H9 (cell line): Measurements from ENCODE around the gene NT5C3A. TPM values are rescaled to one million over a fixed set of nuclear protein-coding genes. Genes with fewer than 3 reads are reported as not detected.

ENCODE experiments used
- DNase-seq: peaks from one replicate; pipeline ENCODE4 v3.0.0-alpha.2; 2017
- H2AFZ ChIP-seq: one replicate; pipeline ENCODE4 v1.6.1; 2013; ENCODE audit warnings: mild to moderate bottlenecking, low read length, control low read depth, moderate library complexity
- H2AK5ac ChIP-seq: 2 replicates; pipeline ENCODE4 v1.6.1; 2013; ENCODE audit warnings: low read length, control low read depth, mixed read lengths; ENCODE audit not compliant: insufficient read length
- H2BK120ac ChIP-seq: one replicate; pipeline ENCODE4 v1.6.1; 2013; ENCODE audit warnings: low read depth, mild to moderate bottlenecking, low read length, control low read depth, inconsistent platforms; ENCODE audit not compliant: poor library complexity, severe bottlenecking
- H2BK12ac ChIP-seq: 2 replicates; pipeline ENCODE4 v1.6.1; 2013; ENCODE audit warnings: low read length, control low read depth, mixed read lengths, low read depth; ENCODE audit not compliant: insufficient read length
- H2BK15ac ChIP-seq: 2 replicates; pipeline ENCODE4 v1.6.1; 2013; ENCODE audit warnings: low read depth, low read length, control low read depth
- H2BK20ac ChIP-seq: one replicate; pipeline ENCODE4 v1.6.1; 2013; ENCODE audit warnings: low read depth, mild to moderate bottlenecking, low read length, control low read depth, inconsistent platforms; ENCODE audit not compliant: poor library complexity, severe bottlenecking
- H2BK5ac ChIP-seq: 2 replicates; pipeline ENCODE4 v1.6.1; 2013; ENCODE audit warnings: low read length, control low read depth, mixed read lengths; ENCODE audit not compliant: insufficient read length
- H3K14ac ChIP-seq: 2 replicates; pipeline ENCODE4 v1.6.1; 2013; ENCODE audit warnings: low read length, control low read depth; ENCODE audit not compliant: insufficient read depth
- H3K18ac ChIP-seq: 2 replicates; pipeline ENCODE4 v1.6.1; 2013; ENCODE audit warnings: low read depth, mild to moderate bottlenecking, mixed read lengths, low read length, control low read depth; ENCODE audit not compliant: insufficient read length
- H3K23ac ChIP-seq: 2 replicates; pipeline ENCODE4 v1.6.1; 2013; ENCODE audit warnings: low read length, control low read depth, mixed read lengths, low read depth; ENCODE audit not compliant: insufficient read length
- H3K23me2 ChIP-seq: 2 replicates; pipeline ENCODE4 v1.6.1; 2013; ENCODE audit warnings: low read depth, mild to moderate bottlenecking, mixed read lengths, low read length, control low read depth; ENCODE audit not compliant: insufficient read length, poor library complexity, severe bottlenecking
- H3K27ac ChIP-seq: 2 replicates; pipeline ENCODE4 v1.5.1; 2013; ENCODE audit warnings: low read length, control low read depth, mixed read lengths, low read depth; ENCODE audit not compliant: insufficient read length
- H3K27me3 ChIP-seq: 2 replicates; pipeline ENCODE4 v1.6.1; 2013; ENCODE audit warnings: low read length, control low read depth, inconsistent platforms; ENCODE audit not compliant: insufficient read depth
- H3K4ac ChIP-seq: 2 replicates; pipeline ENCODE4 v1.6.1; 2013; ENCODE audit warnings: low read depth, mild to moderate bottlenecking, control low read depth, inconsistent platforms, low read length, moderate library complexity
- H3K4me1 ChIP-seq: 2 replicates; pipeline ENCODE4 v1.6.1; 2013; ENCODE audit warnings: low read length, control low read depth, inconsistent platforms; ENCODE audit not compliant: insufficient read depth
- H3K4me2 ChIP-seq: 2 replicates; pipeline ENCODE4 v1.6.1; 2013; ENCODE audit warnings: low read length, control low read depth, mixed read lengths; ENCODE audit not compliant: insufficient read length, insufficient read depth
- H3K56ac ChIP-seq: 2 replicates; pipeline ENCODE4 v1.6.1; 2013; ENCODE audit warnings: low read depth, mild to moderate bottlenecking, mixed read lengths, low read length, control low read depth; ENCODE audit not compliant: insufficient read length
- H3K79me1 ChIP-seq: 2 replicates; pipeline ENCODE4 v1.6.1; 2013; ENCODE audit warnings: low read depth, mild to moderate bottlenecking, moderate library complexity, low read length, control low read depth, inconsistent platforms; ENCODE audit not compliant: insufficient read depth, poor library complexity, severe bottlenecking
- H3K79me2 ChIP-seq: 2 replicates; pipeline ENCODE4 v1.6.1; 2013; ENCODE audit warnings: low read length, control low read depth, inconsistent platforms; ENCODE audit not compliant: insufficient read depth
- H3K9ac ChIP-seq: 2 replicates; pipeline ENCODE4 v1.6.1; 2013; ENCODE audit warnings: low read length, control low read depth, mixed read lengths; ENCODE audit not compliant: insufficient read length; ENCODE audit errors: extremely low read depth
- H3K9me3 ChIP-seq: one replicate; pipeline ENCODE4 v1.6.1; 2013; ENCODE audit warnings: low read depth, low read length, inconsistent platforms; ENCODE audit not compliant: control insufficient read depth
- H3T11ph ChIP-seq: one replicate; pipeline ENCODE4 v1.6.1; 2013; ENCODE audit warnings: mild to moderate bottlenecking, low read length, control low read depth, inconsistent platforms
- H4K20me1 ChIP-seq: one replicate; pipeline ENCODE4 v1.6.1; 2013; ENCODE audit not compliant: control insufficient read depth, insufficient read length, insufficient read depth
- H4K5ac ChIP-seq: 2 replicates; pipeline ENCODE4 v1.6.1; 2013; ENCODE audit warnings: low read depth, mild to moderate bottlenecking, mixed read lengths, low read length, control low read depth; ENCODE audit not compliant: insufficient read length
- H4K8ac ChIP-seq: replicated peaks from 2 replicates; pipeline ENCODE4 v1.6.1; 2013; ENCODE audit warnings: low read length, control low read depth, mixed read lengths, low read depth; ENCODE audit not compliant: insufficient read length
- H4K91ac ChIP-seq: 2 replicates; pipeline ENCODE4 v1.6.1; 2013; ENCODE audit warnings: low read depth, mild to moderate bottlenecking, moderate library complexity, mixed read lengths, low read length, control low read depth; ENCODE audit not compliant: insufficient read length
- H3K27ac Mint-ChIP-seq, 3 experiments: 2 replicates in 2 of 3; 3 replicates in 1 of 3; pipeline ENCODE4 v1.8.0; 2020 to 2021; ENCODE audit warnings: mixed read lengths in 3 of 3, mild to moderate bottlenecking in 1 of 3, moderate library complexity in 1 of 3
- H3K27me3 Mint-ChIP-seq: 2 replicates; pipeline ENCODE4 v1.8.0; 2021; ENCODE audit warnings: low read depth, mild to moderate bottlenecking, moderate library complexity, mixed read lengths
- H3K36me3 Mint-ChIP-seq, 3 experiments: 2 replicates in 2 of 3; 3 replicates in 1 of 3; pipeline ENCODE4 v1.8.0; 2020 to 2021; ENCODE audit warnings: low read depth in 3 of 3, mixed read lengths in 3 of 3; ENCODE audit not compliant: insufficient read depth in 1 of 3
- H3K4me1 Mint-ChIP-seq, 2 experiments: 2 replicates each; pipeline ENCODE4 v1.8.0; 2020; ENCODE audit warnings: mixed read lengths in 2 of 2
- H3K4me3 Mint-ChIP-seq, 2 experiments: 2 replicates in 1 of 2; 3 replicates in 1 of 2; pipeline ENCODE4 v1.8.0; 2020 to 2021; ENCODE audit warnings: mild to moderate bottlenecking in 2 of 2, mixed read lengths in 2 of 2, moderate library complexity in 1 of 2
- H3K9me3 Mint-ChIP-seq, 2 experiments: 2 replicates in 1 of 2; 3 replicates in 1 of 2; pipeline ENCODE4 v1.8.0; 2020; ENCODE audit warnings: mild to moderate bottlenecking in 2 of 2, mixed read lengths in 2 of 2, moderate library complexity in 1 of 2
- CTCF ChIP-seq: fragments of 200-600 bp; sonication (generic); conservative IDR thresholded peaks from 3 replicates; pipeline ENCODE4 v1.8.0; 2021; ENCODE audit warnings: antibody characterized with exemption, mild to moderate bottlenecking
- WGBS: extraction: QIAGEN DNeasy Blood & Tissue Kit; methylation state at CpG from one replicate; pipeline ENCODE4 v1.1.7; 2013; ENCODE audit warnings: missing lambda C conversion rate, low lambda C conversion rate, mixed read lengths; ENCODE audit not compliant: insufficient read length; ENCODE audit errors: extremely low coverage; 5-methylcytosine and 5-hydroxymethylcytosine counted together
- total RNA-seq: library from RNA; stranded (reverse); gene quantifications from 2 replicates; pipeline ENCODE4 v1.2.1, GENCODE V29; 2021

The NT5C3A gene
- total RNA-seq, 1 experiment from 2014 or later: 22.1 TPM

- H2BK15ac ChIP-seq: no peak overlapping the region
- H2BK5ac ChIP-seq: no peak overlapping the region
- H3K56ac ChIP-seq: no peak overlapping the region
- no peak overlapping the region for H3T11ph ChIP-seq
- H3K79me1 ChIP-seq: peaks cover 9% of the 10 kb centered on the region
- no peak overlapping the region for H2AFZ ChIP-seq
- no peaks in the 10 kb centered on the region for H3K27me3 ChIP-seq
- no peak for TF ChIP-seq CTCF
- no peaks in the 10 kb centered on the region for H3K23me2 ChIP-seq
- no peak for DNase-seq
- no peak overlapping the region for H3K27ac ChIP-seq
- no peaks in the 10 kb centered on the region for H3K9me3 Mint-ChIP-seq
- no peaks in the 10 kb centered on the region for H3K27me3 Mint-ChIP-seq
- no peak overlapping the region for H3K4me3 Mint-ChIP-seq
- no peak overlapping the region for H4K5ac ChIP-seq
- no peak overlapping the region for H3K27ac Mint-ChIP-seq
- H2AK5ac ChIP-seq: no peak overlapping the region
- H3K18ac ChIP-seq: no peak overlapping the region
- no peaks in the 10 kb centered on the region for H3K4me1 Mint-ChIP-seq
- H3K36me3 Mint-ChIP-seq: no peaks in the 10 kb centered on the region; a peak in 1 of 7 replicates
- H2BK20ac ChIP-seq: no peak overlapping the region
- H3K79me2 ChIP-seq: peaks cover 4% of the 10 kb centered on the region; the same call in 1 of the 2 replicates
- no peak overlapping the region for H3K4ac ChIP-seq
- H4K20me1 ChIP-seq: no peaks in the 10 kb centered on the region
- no peak overlapping the region for H2BK12ac ChIP-seq
- H3K9me3 ChIP-seq: no peaks in the 10 kb centered on the region
- H4K91ac ChIP-seq: no peak overlapping the region
- H3K9ac ChIP-seq: no peak overlapping the region
- H3K23ac ChIP-seq: no peak overlapping the region
- H3K4me1 ChIP-seq: no peaks in the 10 kb centered on the region
- WGBS: no CpG with 5 or more reads among the region's 1 CpG
- no peak overlapping the region for H2BK120ac ChIP-seq
- no peak overlapping the region for H3K14ac ChIP-seq
- H3K4me2 ChIP-seq: no peak overlapping the region
- H4K8ac ChIP-seq: no peak overlapping the region
Observed at GRCh38 chr7:33048704-33049103, 13.9 kb downstream of the NT5C3A start.
